ENCODE data around the gene G0S2. TPM values are rescaled to one million over a fixed set of nuclear protein-coding genes. Genes with fewer than 3 reads are reported as not detected.

G0S2 gene
- total and polyA plus RNA-seq, 2 experiments from 2014 or later: 3.2 to 8.2 TPM

- Histone ChIP-seq H3F3A (replicated peaks; ENCODE audit: low read depth) (no peaks in the 10 kb centered on the region), H4K20me1 (replicated peaks; ENCODE audit: insufficient read depth) (no peaks in the 10 kb centered on the region), H3K27ac (ENCODE audit: low read depth) (no peak overlapping the region), H2AFZ (no peak overlapping the region), H3K9me2 (ENCODE audit: insufficient read depth) (no peaks in the 10 kb centered on the region), H3K4me2 (no peak overlapping the region), H3K27me3 (ENCODE audit: insufficient read depth) (no peaks in the 10 kb centered on the region), H3K4me1 (ENCODE audit: insufficient read depth) (no peaks in the 10 kb centered on the region), H3K4me3 (no peak overlapping the region), H3K79me2 (replicated peaks; ENCODE audit: insufficient read depth) (no peaks in the 10 kb centered on the region), H3K36me3 (ENCODE audit: insufficient read depth) (no peaks in the 10 kb centered on the region)
- H3K27ac Mint-ChIP-seq: no peak overlapping the region
- no peak for ATAC-seq
- no peak for TF ChIP-seq POLR2AphosphoS5 (IDR thresholded peaks at IDR 0.05; ENCODE audit: low read depth)
- TF ChIP-seq STAT1 (IDR thresholded peaks at IDR 0.05; ENCODE audit: unreplicated experiment): no peak
- no peak for TF ChIP-seq JUNB (IDR thresholded peaks at IDR 0.05; ENCODE audit: unreplicated experiment)
- no peak for TF ChIP-seq ETS1 (IDR thresholded peaks at IDR 0.05)
- TF ChIP-seq CREB1 (CRISPR knock-in tag; IDR thresholded peaks at IDR 0.05; ENCODE audit: low read depth): no peak
- no peak overlapping the region for H3K4me3 Mint-ChIP-seq
- H3K9me3 Mint-ChIP-seq: no peaks in the 10 kb centered on the region
- no peaks in the 10 kb centered on the region for H3K36me3 Mint-ChIP-seq (ENCODE audit: low read depth)
- no peak for DNase-seq (ENCODE audit: low spot score)
- H3K4me1 Mint-ChIP-seq: peaks cover 7% of the 10 kb centered on the region; the same call in 2 of the 3 replicates
- H3K27me3 Mint-ChIP-seq (ENCODE audit: insufficient read depth, low read depth, poor library complexity): peaks cover 2% of the 10 kb centered on the region
Observed at GRCh38 chr1:209691237-209691636, 16.0 kb downstream of the G0S2 start.

- Histone ChIP-seq H4K20me1 (replicated peaks; ENCODE audit: insufficient read depth) (no peaks in the 10 kb centered on the region), H3F3A (replicated peaks; ENCODE audit: low read depth) (no peaks in the 10 kb centered on the region), H2AFZ (peak overlapping the region; percentile 90), H3K4me2 (no peak overlapping the region), H3K9me2 (ENCODE audit: insufficient read depth) (no peaks in the 10 kb centered on the region), H3K27ac (ENCODE audit: low read depth) (no peak overlapping the region), H3K79me2 (replicated peaks; ENCODE audit: insufficient read depth) (no peaks in the 10 kb centered on the region), H3K27me3 (ENCODE audit: insufficient read depth) (no peaks in the 10 kb centered on the region), H3K4me1 (ENCODE audit: insufficient read depth) (no peaks in the 10 kb centered on the region), H3K4me3 (no peak overlapping the region), H3K36me3 (ENCODE audit: insufficient read depth) (no peaks in the 10 kb centered on the region)
- Mint-ChIP-seq H3K4me3 (no peak overlapping the region), H3K27ac (no peak overlapping the region), H3K27me3 (ENCODE audit: insufficient read depth, low read depth, poor library complexity) (peaks cover 2% of the 10 kb centered on the region), H3K36me3 (ENCODE audit: low read depth) (no peaks in the 10 kb centered on the region), H3K4me1 (peaks cover 7% of the 10 kb centered on the region; the same call in 2 of the 3 replicates), H3K9me3 (no peaks in the 10 kb centered on the region)
- ATAC-seq (no peak), DNase-seq (ENCODE audit: low spot score) (no peak)
- TF ChIP-seq ETS1 (IDR thresholded peaks at IDR 0.05) (no peak), ZNF114 (CRISPR knock-in tag; IDR thresholded peaks at IDR 0.05) (no peak), CTCF (conservative IDR thresholded peaks at IDR 0.05; ENCODE audit: low read depth in 2 of 2) (no peak), ZNF462 (CRISPR knock-in tag; IDR thresholded peaks at IDR 0.05) (no peak)
Observed at GRCh38 chr1:209692296-209692695, 17.1 kb downstream of the G0S2 start.
